ENCODE measurements around the gene EFNA2. TPM values are rescaled to one million over a fixed set of nuclear protein-coding genes. Genes with fewer than 3 reads are reported as not detected.

The EFNA2 gene
- total and polyA plus RNA-seq, 2 of the 4 experiments (the other 2 are of a cell fraction): not detected

- TF ChIP-seq USF2 (IDR thresholded peaks at IDR 0.05; ENCODE audit: low read depth, low read length): no peak
- TF ChIP-seq FOS (IDR thresholded peaks at IDR 0.05; ENCODE audit: low read depth, low read length): peak; percentile 59
Measured at GRCh38 chr19:1265615-1266128, 20.0 kb upstream of the EFNA2 start (continued).

GRCh38 chr19:1266129-1266915, 19.4 kb upstream of the EFNA2 start:
- Histone ChIP-seq H3K4me3 (ENCODE audit: insufficient read depth, low read depth, low read length) (peak overlapping the region; percentile 61), H2AK5ac (ENCODE audit: low read depth, low read length) (peak overlapping the region; percentile 99), H3K9me3 (ENCODE audit: control insufficient read depth, insufficient read depth, low read length) (no peaks in the 10 kb centered on the region), H3K4ac (ENCODE audit: low read depth, low read length) (peak overlapping the region; percentile 99), H3K4me2 (ENCODE audit: low read depth, low read length) (peak overlapping the region; percentile 87), H2AFZ (replicated peaks; ENCODE audit: low read length, poor library complexity) (peak overlapping the region; percentile 90), H3K14ac (replicated peaks; ENCODE audit: low read depth, low read length) (peak overlapping the region; percentile 93), H3K56ac (ENCODE audit: extremely low read depth, insufficient read depth, low read length) (peak overlapping the region; percentile 86), H3K23ac (ENCODE audit: low read depth, low read length) (peak overlapping the region; percentile 93), H2BK15ac (ENCODE audit: low read depth, low read length) (peak overlapping the region; percentile 90; the same call in 1 of the 3 replicates), H3K36me3 (ENCODE audit: control insufficient read depth, insufficient read depth, low read length) (peaks cover 6% of the 10 kb centered on the region), H4K5ac (ENCODE audit: low read depth, low read length) (peak overlapping the region; percentile 79), H4K8ac (ENCODE audit: low read depth in 2 of 2, low read length in 2 of 2) (peak overlapping the region; percentile 89 to 96), H4K91ac (ENCODE audit: insufficient read depth, low read depth, low read length) (peak overlapping the region; percentile 98), H3K27me3 (ENCODE audit: control insufficient read depth, insufficient read depth, low read length) (no peaks in the 10 kb centered on the region), H3K79me1 (ENCODE audit: low read depth in 1 of 2, low read length in 2 of 2) (peaks cover 5 to 66% of the 10 kb centered on the region in 2 experiments; a peak in 3 of 4 replicates), H2AK9ac (replicated peaks; ENCODE audit: low read depth, low read length, poor library complexity) (peak overlapping the region; percentile 98), H2BK120ac (ENCODE audit: low read depth, low read length) (peak overlapping the region; percentile 81), H2BK5ac (ENCODE audit: low read depth, low read length, poor library complexity, severe bottlenecking) (peak overlapping the region; percentile 99), H3K18ac (ENCODE audit: low read depth, low read length) (peak overlapping the region; percentile 83), H3K27ac (ENCODE audit: insufficient read depth, low read length) (peak overlapping the region; percentile 93), H4K20me1 (ENCODE audit: insufficient read depth, low read length) (peaks cover 33% of the 10 kb centered on the region), H3K9ac (ENCODE audit: low read depth, low read length) (peak overlapping the region; percentile 63), H2BK20ac (ENCODE audit: low read depth, low read length) (peak overlapping the region; percentile 92), H3K9me1 (ENCODE audit: insufficient read depth, low read length) (peaks cover 11% of the 10 kb centered on the region), H3K4me1 (ENCODE audit: control insufficient read depth, insufficient read depth, low read length) (peaks cover 55% of the 10 kb centered on the region)
- DNase-seq (peak; percentile 78), ATAC-seq (ENCODE audit: low read depth) (peak; percentile 49)
- intact Hi-C loops (cut with micrococcal nuclease): loop anchor here (1.0 to 2.0 kb wide), 4 partner anchors 13 to 46 kb away; partner anchors contain the start of gene MIDN
- in situ Hi-C loops (cut with MboI; ENCODE audit: low sequenced_read_pairs): no loop called here
- ChIA-PET CTCF (interaction anchor here (0.5 to 3.5 kb wide), 7 partner anchors 11 to 621 kb away, joined by 3 to 64 read pairs (median 4); partner anchors contain the start of gene ATP5F1D), POLR2A (ENCODE audit: unreplicated experiment) (interaction anchor here (0.6 to 1.8 kb wide), 8 partner anchors 9 to 175 kb away, joined by 3 to 24 read pairs (median 6); partner anchors contain the start of gene FAM174C)
- TF ChIP-seq POLR2A (IDR thresholded peaks at IDR 0.05; ENCODE audit: low read depth, low read length) (peak; percentile 14; the same call in 1 of the 2 replicates), CHD1 (IDR thresholded peaks at IDR 0.05; ENCODE audit: low read depth, low read length) (peak; percentile 80; the same call in 1 of the 2 replicates), MAZ (IDR thresholded peaks at IDR 0.05; ENCODE audit: borderline replicate concordance, low read depth, low read length) (peak; percentile 90), RAD21 (IDR thresholded peaks at IDR 0.05; ENCODE audit: low read length) (no peak), MXI1 (IDR thresholded peaks at IDR 0.05; ENCODE audit: borderline replicate concordance, low read depth, low read length) (peak; percentile 16; the same call in 1 of the 2 replicates)
- WGBS, 2 experiments (ENCODE audit: extremely low coverage in 2 of 2, insufficient read length in 1 of 2): 2% methylated on average over 33 of the region's 84 CpGs; no CpG with 5 or more reads in 1 of the 2 experiments
- dilution Hi-C loops (cut with HindIII; ENCODE audit: low sequenced_read_pairs, unreplicated experiment): no loop called here
- BruUV-seq (replicated peaks): no TSS peak

All from IMR-90 (cell line).